Neural cell (in vitro differentiated cells): ENCODE data around the gene C1orf198. TPM values are rescaled to one million over a fixed set of nuclear protein-coding genes. Genes with fewer than 3 reads are reported as not detected.

Experiments used
- H2AFZ ChIP-seq: fragments of 200-600, 300-800 bp; sonication (generic), shearing (Covaris generic); 2 replicates; pipeline ENCODE4 v1.6.0; 2014; ENCODE audit warnings: low read depth, mild to moderate bottlenecking, antibody characterized with exemption, low read length, moderate library complexity
- H3F3A ChIP-seq: fragments of 200-600 bp; shearing (Covaris generic); 2 replicates; pipeline ENCODE4 v1.6.1; 2016; ENCODE audit warnings: mild to moderate bottlenecking, moderate library complexity, mixed read lengths, antibody characterized with exemption, low read length; ENCODE audit not compliant: insufficient read depth, poor library complexity, severe bottlenecking
- H3K27ac ChIP-seq: fragments of 200-600, 300-800 bp; sonication (generic), shearing (Covaris generic); 2 replicates; pipeline ENCODE4 v1.5.1; 2014; ENCODE audit warnings: mild to moderate bottlenecking, low read length, moderate library complexity
- H3K27me3 ChIP-seq: fragments of 300-800, 200-600 bp; sonication (generic), shearing (Covaris generic); 2 replicates; pipeline ENCODE4 v1.6.0; 2014; ENCODE audit warnings: mild to moderate bottlenecking, low read depth, low read length, moderate library complexity; ENCODE audit not compliant: insufficient read depth
- H3K36me3 ChIP-seq: fragments of 300-800, 200-600 bp; sonication (generic), shearing (Covaris generic); 2 replicates; pipeline ENCODE4 v1.5.1; 2014; ENCODE audit warnings: mild to moderate bottlenecking, antibody characterized with exemption, low read length, moderate library complexity; ENCODE audit not compliant: insufficient read depth
- H3K4me2 ChIP-seq: fragments of 300-800, 200-600 bp; sonication (generic), shearing (Covaris generic); 2 replicates; pipeline ENCODE4 v1.6.0; 2014; ENCODE audit warnings: mild to moderate bottlenecking, low read length
- H3K4me3 ChIP-seq: fragments of 300-800, 200-600 bp; sonication (generic), shearing (Covaris generic); 2 replicates; pipeline ENCODE4 v1.5.1; 2014; ENCODE audit warnings: mild to moderate bottlenecking, low read length, moderate library complexity
- H3K79me2 ChIP-seq: fragments of 200-600 bp; shearing (Covaris generic); replicated peaks from 2 replicates; pipeline ENCODE4 v1.6.0; 2014; ENCODE audit warnings: mild to moderate bottlenecking, low read length, moderate library complexity; ENCODE audit not compliant: insufficient read depth
- H3K9ac ChIP-seq: fragments of 300-800, 200-600 bp; sonication (generic), shearing (Covaris generic); 2 replicates; pipeline ENCODE4 v1.6.1; 2016; ENCODE audit warnings: mild to moderate bottlenecking, low read length, mixed read lengths
- H3K9me2 ChIP-seq: fragments of 200-600 bp; shearing (Covaris generic); 2 replicates; pipeline ENCODE4 v1.6.1; 2016; ENCODE audit warnings: mild to moderate bottlenecking, low read length, mixed read lengths; ENCODE audit not compliant: insufficient read depth
- H3K9me3 ChIP-seq: fragments of 200-600, 300-800 bp; sonication (generic), shearing (Covaris generic); 2 replicates; pipeline ENCODE4 v1.6.1; 2016; ENCODE audit warnings: mild to moderate bottlenecking, mixed run types, low read length, moderate library complexity, mixed read lengths
- H4K20me1 ChIP-seq: fragments of 200-600 bp; shearing (Covaris generic); 2 replicates; pipeline ENCODE4 v1.6.1; 2016; ENCODE audit warnings: mild to moderate bottlenecking, mixed run types; ENCODE audit not compliant: insufficient read depth
- EP300 ChIP-seq: fragments of 450-650 bp; conservative IDR thresholded peaks from 2 replicates; pipeline ENCODE4 v1.6.1; 2014; ENCODE audit warnings: antibody characterized with exemption, mild to moderate bottlenecking, moderate library complexity; ENCODE audit not compliant: poor library complexity, severe bottlenecking
- EZH2 ChIP-seq: fragments of 200-600, 300-800 bp; shearing (Covaris generic), sonication (generic); IDR thresholded peaks from 2 replicates; pipeline ENCODE4 v1.6.1; 2014; ENCODE audit warnings: antibody characterized with exemption, low read length, borderline replicate concordance, mild to moderate bottlenecking; ENCODE audit not compliant: insufficient read depth, poor library complexity, severe bottlenecking
- MXI1 ChIP-seq: fragments of 450-650 bp; conservative IDR thresholded peaks from 2 replicates; pipeline ENCODE4 v1.6.1; 2014; ENCODE audit warnings: antibody characterized with exemption, mild to moderate bottlenecking; ENCODE audit not compliant: poor library complexity, severe bottlenecking
- POLR2AphosphoS5 ChIP-seq: IDR thresholded peaks from 2 replicates; pipeline ENCODE4 v1.6.1; 2012
- RAD21 ChIP-seq: fragments of 450-650 bp; conservative IDR thresholded peaks from 2 replicates; pipeline ENCODE4 v1.6.1; 2014; ENCODE audit warnings: antibody characterized with exemption, mild to moderate bottlenecking, moderate library complexity
- SMC3 ChIP-seq: fragments of 450-650 bp; conservative IDR thresholded peaks from 2 replicates; pipeline ENCODE4 v1.6.1; 2014; ENCODE audit warnings: antibody characterized with exemption, mild to moderate bottlenecking, moderate library complexity; ENCODE audit not compliant: poor library complexity
- TAF1 ChIP-seq: IDR thresholded peaks from 2 replicates; pipeline ENCODE4 v1.6.1; 2012; ENCODE audit warnings: low read depth
- polyA plus RNA-seq: library from polyadenylated mRNA; depleted of rRNA; stranded (reverse); fragments of >200 nt; gene quantifications from 2 replicates; pipeline ENCODE4 v1.2.3, GENCODE V29; 2014
- TF ChIP-seq, protein P1 (sequence below): fragments of 450-650 bp; IDR thresholded peaks from 2 replicates; pipeline ENCODE4 v1.5.1; 2014; ENCODE audit warnings: antibody characterized with exemption, mild to moderate bottlenecking, moderate library complexity; ENCODE audit not compliant: poor library complexity, severe bottlenecking
- TF ChIP-seq, protein P2 (sequence below): IDR thresholded peaks from 2 replicates; pipeline ENCODE4 v1.6.1; 2012; ENCODE audit warnings: borderline replicate concordance

The C1orf198 gene
- polyA plus RNA-seq, 1 donor from 2014 or later = 16.7 TPM

- Histone ChIP-seq H3K9me3 (no peaks in the 10 kb centered on the region), H3K36me3 (peaks cover 8% of the 10 kb centered on the region), H3K27me3 (no peaks in the 10 kb centered on the region), H3K9me2 (no peaks in the 10 kb centered on the region), H3K4me3 (no peak overlapping the region), H3K27ac (no peak overlapping the region), H3K4me2 (no peak overlapping the region), H2AFZ (no peak overlapping the region), H3K79me2 (no peaks in the 10 kb centered on the region), H3K9ac (no peak overlapping the region), H4K20me1 (no peaks in the 10 kb centered on the region), H3F3A (no peaks in the 10 kb centered on the region)
- TF ChIP-seq MXI1 = no peak
- TF ChIP-seq EZH2 = no peak
- TF ChIP-seq, protein P1, sequence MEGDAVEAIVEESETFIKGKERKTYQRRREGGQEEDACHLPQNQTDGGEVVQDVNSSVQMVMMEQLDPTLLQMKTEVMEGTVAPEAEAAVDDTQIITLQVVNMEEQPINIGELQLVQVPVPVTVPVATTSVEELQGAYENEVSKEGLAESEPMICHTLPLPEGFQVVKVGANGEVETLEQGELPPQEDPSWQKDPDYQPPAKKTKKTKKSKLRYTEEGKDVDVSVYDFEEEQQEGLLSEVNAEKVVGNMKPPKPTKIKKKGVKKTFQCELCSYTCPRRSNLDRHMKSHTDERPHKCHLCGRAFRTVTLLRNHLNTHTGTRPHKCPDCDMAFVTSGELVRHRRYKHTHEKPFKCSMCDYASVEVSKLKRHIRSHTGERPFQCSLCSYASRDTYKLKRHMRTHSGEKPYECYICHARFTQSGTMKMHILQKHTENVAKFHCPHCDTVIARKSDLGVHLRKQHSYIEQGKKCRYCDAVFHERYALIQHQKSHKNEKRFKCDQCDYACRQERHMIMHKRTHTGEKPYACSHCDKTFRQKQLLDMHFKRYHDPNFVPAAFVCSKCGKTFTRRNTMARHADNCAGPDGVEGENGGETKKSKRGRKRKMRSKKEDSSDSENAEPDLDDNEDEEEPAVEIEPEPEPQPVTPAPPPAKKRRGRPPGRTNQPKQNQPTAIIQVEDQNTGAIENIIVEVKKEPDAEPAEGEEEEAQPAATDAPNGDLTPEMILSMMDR = no peak
- TF ChIP-seq EP300 = no peak
- TF ChIP-seq, protein P2, sequence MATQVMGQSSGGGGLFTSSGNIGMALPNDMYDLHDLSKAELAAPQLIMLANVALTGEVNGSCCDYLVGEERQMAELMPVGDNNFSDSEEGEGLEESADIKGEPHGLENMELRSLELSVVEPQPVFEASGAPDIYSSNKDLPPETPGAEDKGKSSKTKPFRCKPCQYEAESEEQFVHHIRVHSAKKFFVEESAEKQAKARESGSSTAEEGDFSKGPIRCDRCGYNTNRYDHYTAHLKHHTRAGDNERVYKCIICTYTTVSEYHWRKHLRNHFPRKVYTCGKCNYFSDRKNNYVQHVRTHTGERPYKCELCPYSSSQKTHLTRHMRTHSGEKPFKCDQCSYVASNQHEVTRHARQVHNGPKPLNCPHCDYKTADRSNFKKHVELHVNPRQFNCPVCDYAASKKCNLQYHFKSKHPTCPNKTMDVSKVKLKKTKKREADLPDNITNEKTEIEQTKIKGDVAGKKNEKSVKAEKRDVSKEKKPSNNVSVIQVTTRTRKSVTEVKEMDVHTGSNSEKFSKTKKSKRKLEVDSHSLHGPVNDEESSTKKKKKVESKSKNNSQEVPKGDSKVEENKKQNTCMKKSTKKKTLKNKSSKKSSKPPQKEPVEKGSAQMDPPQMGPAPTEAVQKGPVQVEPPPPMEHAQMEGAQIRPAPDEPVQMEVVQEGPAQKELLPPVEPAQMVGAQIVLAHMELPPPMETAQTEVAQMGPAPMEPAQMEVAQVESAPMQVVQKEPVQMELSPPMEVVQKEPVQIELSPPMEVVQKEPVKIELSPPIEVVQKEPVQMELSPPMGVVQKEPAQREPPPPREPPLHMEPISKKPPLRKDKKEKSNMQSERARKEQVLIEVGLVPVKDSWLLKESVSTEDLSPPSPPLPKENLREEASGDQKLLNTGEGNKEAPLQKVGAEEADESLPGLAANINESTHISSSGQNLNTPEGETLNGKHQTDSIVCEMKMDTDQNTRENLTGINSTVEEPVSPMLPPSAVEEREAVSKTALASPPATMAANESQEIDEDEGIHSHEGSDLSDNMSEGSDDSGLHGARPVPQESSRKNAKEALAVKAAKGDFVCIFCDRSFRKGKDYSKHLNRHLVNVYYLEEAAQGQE = no peak
- no peak for TF ChIP-seq TAF1
- no peak for TF ChIP-seq POLR2AphosphoS5
- TF ChIP-seq RAD21 = no peak
- no peak for TF ChIP-seq SMC3
These were observed 13.9 kb downstream of the C1orf198 start for GRCh38 chr1:230854423-230854822.

- TF ChIP-seq TAF1 (no peak), RAD21 (no peak), SMC3 (no peak)
- H3K4me3 ChIP-seq = no peak overlapping the region
- no peak overlapping the region for H2AFZ ChIP-seq
- no peak overlapping the region for H3K27ac ChIP-seq
- no peaks in the 10 kb centered on the region for H4K20me1 ChIP-seq
- no peaks in the 10 kb centered on the region for H3K27me3 ChIP-seq
- no peak overlapping the region for H3K4me2 ChIP-seq
- H3K79me2 ChIP-seq = no peaks in the 10 kb centered on the region
- H3K9me3 ChIP-seq = no peaks in the 10 kb centered on the region
- H3K9ac ChIP-seq = no peak overlapping the region
- H3K36me3 ChIP-seq = peaks cover 8% of the 10 kb centered on the region
- H3K9me2 ChIP-seq = no peaks in the 10 kb centered on the region
- H3F3A ChIP-seq = no peaks in the 10 kb centered on the region
These were observed 14.6 kb downstream of the C1orf198 start for GRCh38 chr1:230853731-230854130.

GRCh38 chr1:230852959-230853358 is 15.4 kb downstream of the C1orf198 start:
- H3K27ac ChIP-seq = no peak overlapping the region
- no peak overlapping the region for H2AFZ ChIP-seq
- no peaks in the 10 kb centered on the region for H3K9me2 ChIP-seq
- H3K4me3 ChIP-seq = no peak overlapping the region
- TF ChIP-seq SMC3 (no peak), RAD21 (no peak), MXI1 (no peak), EP300 (no peak), POLR2AphosphoS5 (no peak), TAF1 (no peak), EZH2 (no peak)
- TF ChIP-seq, protein P1 = no peak
- TF ChIP-seq, protein P2 = no peak
- no peaks in the 10 kb centered on the region for H3F3A ChIP-seq
- no peaks in the 10 kb centered on the region for H3K9me3 ChIP-seq
- H3K79me2 ChIP-seq = no peaks in the 10 kb centered on the region
- H3K9ac ChIP-seq = no peak overlapping the region
- no peaks in the 10 kb centered on the region for H4K20me1 ChIP-seq
- H3K27me3 ChIP-seq = no peaks in the 10 kb centered on the region
- H3K36me3 ChIP-seq = peaks cover 8% of the 10 kb centered on the region
- no peak overlapping the region for H3K4me2 ChIP-seq
